HG03432 (cell line): Measurements from ENCODE around the gene DLD.
"Not testable (repeated sequence)": the region's sequence is repeated elsewhere in the genome, so short reads cannot be mapped to it uniquely, and the experiment has no call there.

Experiments
- ATAC-seq: cut with Tn5 transposase; IDR thresholded peaks from one replicate; pipeline ENCODE4 v1.9.1; 2021; ENCODE audit warnings: mild to moderate bottlenecking, moderate library complexity; ENCODE audit not compliant: unreplicated experiment

The DLD gene

DNA sequence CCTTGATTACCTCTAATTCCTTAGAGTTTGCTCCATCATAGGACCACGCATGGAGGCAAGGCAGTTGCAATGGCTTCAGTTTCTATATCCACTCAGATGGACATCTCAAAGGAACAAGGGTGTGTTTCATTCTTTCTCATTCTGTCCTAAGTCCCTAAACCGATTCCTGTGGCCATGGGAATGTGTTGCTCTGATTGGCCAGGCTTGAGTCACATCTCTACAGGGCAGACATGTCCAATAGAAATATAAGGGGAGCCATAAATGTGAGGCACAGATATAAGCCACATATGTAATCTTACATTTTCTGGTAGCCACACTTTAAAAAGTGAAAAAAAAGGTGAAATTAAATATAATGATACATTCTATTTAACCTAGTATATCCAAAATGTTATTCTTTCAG is 16.9 kb upstream of the DLD start:
- ATAC-seq, result no peak

DNA sequence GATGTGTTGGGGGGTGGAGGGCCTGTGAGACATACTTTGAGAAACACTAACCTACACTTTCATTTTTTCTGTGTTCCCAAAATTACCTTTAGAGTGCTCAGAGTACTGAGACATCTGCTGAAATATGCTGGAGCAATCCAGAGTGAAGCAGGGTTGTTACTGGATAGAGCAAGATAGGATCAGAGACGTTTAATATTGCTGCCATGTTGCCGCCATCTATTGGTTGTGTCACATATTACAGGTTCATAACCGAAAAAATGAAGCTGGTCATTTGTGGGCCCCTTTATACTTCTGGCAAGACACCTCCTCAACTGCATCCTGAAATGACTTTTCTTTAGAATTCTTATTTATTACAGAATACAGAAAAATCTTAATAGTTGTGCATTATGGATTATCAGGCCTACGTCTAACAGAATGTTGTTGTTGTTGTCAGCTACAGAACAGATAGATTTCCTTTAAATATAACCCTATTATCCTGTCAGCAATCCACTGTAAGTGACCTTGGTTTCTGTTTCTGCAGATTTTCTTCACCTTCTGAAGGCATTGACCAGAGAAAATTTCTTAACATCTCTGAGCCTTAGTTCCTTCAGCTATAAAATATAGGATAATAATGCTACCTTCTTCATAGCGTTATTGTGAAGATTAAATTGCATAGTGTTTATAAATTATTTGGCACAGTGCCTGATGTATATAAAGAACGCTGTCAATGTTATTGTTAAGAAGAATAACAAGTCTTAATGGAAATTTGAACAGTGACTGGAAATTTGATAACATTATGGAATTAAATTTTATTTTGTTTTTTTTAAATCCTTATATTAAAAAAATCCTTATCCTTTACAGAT is 16.2 kb upstream of the DLD start:
- ATAC-seq, result peak; percentile 80

DNA sequence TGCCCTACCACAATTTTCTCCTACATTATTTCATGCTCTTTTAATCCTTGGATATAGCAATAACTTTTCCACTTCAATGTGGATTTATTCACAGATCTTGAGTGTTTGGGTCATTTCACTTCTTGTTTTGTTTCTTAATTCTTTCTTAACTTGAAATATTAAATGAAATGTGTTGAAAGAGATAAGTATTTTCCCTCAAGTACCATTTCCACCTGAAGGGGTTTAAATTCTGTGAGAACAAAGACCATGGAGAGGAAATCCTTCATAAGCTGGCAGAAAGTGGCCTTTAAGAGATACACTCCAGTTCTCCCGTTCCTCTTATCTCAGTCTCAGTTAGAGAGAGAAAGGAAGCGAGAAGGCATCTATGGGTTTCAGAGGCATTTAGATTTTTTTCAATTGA is 14.1 kb upstream of the DLD start:
- no peak for ATAC-seq

DNA sequence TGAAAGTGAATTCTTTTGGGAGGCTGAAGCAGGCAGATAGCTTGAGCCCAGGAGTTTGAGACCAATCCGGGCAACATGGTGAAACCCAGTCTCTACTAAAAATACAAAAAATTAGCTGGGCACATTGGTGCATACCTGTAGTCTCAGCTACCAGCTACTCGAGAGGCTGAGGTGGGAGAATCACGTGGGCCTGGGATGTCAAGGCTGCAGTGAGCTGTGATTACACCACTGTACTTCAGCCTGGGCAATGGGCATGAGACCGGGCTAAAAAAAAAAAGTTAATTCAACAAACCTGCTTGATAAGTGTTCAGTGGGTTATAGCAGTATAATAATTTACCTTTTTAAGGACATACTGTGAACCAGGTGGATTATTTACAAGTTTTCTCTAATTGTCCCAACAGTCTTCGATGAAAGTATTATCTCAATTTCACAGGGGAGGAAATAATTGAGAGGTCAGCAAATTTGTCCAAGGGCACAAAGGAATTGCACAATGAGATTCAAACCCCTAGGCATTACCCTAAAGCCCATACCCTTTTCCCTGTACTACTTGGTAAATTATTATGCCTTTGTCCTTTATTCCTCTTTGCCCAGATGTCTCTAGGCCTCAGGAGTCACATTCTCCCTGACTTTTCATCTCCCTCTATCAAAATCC is 13.1 kb upstream of the DLD start:
- ATAC-seq, result no peak

DNA sequence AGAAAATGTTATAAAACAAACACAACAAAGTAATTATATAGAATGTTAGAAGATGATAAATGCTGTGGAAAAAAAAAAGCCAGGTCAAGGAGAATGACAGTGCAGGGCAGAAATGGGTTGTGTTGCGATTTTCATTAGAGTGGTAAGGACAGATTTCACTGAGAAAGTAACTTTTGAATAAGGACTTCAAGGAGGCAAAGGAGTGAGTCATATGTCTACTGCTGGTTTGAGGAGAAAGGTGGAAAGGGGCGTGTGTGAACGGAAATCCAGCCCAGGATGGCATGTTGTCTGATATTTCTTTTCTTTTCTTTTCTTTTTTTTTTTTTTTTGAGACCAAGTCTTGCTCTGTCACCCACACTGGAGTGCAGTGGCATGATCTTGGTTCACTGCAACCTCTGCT is 12.3 kb upstream of the DLD start:
- ATAC-seq, result no peak

DNA sequence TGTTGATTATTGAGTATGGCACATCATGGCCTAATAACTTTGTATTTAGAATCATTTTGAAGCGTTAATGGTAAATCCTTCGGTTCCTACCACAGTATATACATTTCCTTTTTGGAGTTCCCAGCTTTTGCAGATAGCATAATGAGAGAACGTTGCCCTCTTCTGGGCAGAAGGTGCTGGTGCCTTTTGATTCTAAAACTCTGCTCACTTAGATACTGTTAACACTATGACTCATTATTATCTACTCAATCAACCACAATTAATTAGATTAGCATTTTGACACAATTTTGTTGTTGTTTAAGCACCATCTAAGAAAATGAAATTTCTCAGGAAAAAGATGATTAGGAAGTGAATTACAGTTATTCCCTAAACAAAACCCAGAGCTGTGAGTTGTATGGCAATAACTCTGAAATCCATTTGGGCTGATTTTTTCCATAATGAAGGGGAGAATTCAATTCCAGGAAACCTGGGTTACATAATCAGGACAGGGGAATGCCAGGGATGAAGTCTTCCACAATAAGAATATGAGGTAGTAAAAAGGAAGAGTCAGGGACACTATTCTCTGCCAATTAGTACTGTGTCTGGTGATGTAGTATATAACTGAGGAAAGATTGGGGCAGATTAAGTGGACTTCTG is 11.5 kb upstream of the DLD start:
- peak; percentile 76 for ATAC-seq

DNA sequence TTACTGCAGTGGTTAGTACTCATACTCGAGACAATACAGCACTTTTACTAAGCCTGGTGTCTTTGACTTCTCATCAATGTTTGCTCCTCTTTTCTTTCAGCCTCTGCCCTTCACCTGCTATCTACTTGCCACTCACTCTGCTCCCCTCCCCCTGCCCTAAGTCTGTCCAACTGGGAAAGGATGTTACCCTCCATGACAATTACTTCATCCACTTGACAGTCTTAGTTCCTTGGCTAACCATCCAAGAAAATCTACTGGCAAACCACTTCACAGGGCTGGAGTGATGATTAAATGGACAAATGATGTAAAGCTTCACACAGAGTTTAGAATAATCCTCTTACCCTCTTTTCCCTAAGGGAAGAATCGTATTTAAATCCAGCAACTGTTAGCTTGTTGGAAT is 8.2 kb upstream of the DLD start:
- no peak for ATAC-seq

DNA sequence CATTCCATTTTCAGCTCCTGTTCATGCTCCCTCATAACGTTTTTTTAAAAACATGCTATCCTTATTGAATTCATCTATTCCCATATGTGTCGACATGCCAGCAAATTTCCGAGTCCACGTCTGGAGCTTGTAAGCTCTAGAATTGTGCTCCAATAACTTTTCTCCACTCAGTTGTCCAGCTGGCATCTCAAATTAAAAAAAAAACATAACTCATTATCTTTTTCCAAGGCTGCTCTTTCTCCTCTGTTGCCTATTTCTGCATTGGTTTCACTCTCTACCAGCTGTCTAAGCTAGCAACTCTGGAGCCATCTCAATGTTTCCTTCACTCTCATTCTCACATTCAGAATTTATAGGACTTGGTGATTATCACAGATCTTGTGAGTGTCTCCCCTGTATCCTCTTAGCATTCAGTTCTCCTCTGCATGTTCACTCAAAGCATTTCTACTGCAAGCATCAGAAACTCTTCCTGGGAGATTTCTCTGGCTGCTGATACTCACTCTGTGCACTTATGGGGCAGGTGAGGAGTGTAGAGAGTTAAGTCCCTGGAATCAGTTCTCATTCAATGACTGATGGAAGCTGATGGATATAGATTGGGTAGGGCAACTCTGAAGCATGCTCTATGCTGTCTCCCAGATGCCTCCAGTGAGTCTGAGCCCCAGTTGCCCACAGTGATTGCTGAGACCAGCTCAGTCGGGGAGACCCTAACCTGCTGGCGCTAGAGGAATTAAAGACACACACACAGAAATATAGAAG is 6.7 kb upstream of the DLD start:
- ATAC-seq, result no peak

DNA sequence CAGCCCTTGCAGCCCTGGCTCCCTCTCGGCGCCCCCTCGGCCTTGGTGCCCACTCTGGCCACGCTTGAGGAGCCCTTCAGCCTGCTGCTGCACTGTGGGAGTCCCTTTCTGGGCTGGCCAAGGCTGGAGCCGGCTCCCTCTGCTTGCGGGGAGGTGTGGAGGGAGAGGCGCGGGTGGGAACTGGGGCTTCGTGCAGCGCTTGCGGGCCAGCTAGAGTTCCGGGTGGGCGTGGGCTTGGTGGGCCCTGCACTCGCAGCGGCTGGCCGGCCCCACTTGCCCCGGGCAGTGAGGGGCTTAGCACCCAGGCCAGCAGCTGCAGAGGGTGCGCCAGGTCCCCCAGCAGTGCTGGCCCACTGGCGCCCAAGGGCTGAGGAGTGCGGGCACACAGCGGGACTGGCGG is 3.2 kb upstream of the DLD start:
- not testable (repeated sequence) for ATAC-seq

DNA sequence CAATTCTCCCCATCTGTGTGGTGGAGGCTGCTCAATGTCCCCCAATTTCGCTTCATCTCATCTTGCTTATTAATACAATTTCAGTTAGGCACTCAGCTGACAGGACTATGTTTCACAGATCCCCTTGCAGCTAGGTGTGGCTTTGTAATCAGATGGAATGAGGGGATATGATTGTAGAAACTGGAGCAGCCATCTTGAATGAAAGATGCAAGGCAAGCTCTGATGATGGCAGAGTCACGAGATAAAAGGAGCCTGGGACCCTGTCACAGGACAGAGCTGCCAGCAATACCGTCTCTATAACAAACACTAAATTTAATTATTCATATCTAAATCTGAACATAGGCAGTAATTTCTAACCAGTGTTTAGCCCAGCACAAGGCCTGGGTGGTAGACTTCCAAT is 991 bp upstream of the DLD start:
- no peak for ATAC-seq

DNA sequence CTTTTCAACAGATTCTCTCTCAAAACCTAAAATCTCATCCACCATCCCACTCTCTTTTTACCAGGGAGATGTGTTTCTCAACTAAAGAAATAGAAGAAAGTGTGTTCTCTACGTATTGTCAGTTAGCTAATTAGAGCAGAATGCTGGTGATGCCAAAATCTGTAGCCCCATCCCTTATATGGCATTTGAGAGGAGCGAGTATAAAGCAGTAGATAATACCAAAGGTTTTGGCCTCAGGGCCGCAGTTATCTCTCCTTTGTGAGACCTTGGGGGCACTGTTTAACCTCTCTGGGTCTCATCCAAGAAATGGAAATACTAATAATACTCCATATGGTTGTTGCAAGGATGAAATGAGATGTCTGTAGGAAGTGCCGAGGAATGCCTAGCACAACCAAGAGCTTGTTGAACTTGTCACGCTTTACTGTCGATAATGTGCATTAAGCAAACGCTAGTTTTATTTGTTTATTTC is 456 bp upstream of the DLD start:
- peak; percentile 3 for ATAC-seq

DNA sequence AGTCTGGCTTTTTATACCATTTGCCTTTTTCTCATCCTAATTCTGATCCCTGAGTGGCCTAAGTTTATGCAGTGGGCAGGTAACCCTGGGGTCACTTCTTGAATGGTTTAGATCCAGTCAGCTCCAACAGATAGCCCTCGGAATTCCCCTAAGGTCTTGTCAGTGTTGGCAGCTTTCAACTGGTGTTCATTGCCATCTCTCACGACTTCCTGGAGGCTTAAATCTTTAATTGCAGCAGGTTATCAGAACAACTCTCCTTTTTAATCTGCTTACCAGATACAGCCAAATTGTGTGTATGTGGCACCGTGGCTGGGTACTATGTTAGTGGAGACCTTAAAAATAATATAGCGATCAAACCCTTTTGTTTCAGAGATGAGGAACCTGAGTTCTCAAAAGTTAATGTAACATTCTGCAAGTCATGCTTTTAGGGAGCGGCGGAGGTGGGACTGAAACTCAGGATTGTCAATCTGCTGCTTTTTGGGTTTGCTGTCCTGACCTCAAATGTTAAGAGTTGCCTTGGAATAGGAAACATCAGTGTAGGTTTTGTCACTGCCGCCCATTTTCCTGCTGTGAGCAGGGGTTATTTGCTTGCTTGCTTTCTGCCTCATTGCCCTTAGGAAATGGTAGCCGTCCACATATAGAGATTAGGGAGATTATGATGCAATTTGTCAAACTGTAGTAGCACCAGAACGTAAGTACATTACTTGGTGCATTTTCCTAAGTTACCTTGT is 818 bp downstream of the DLD start:
- peak; percentile 30 for ATAC-seq

DNA sequence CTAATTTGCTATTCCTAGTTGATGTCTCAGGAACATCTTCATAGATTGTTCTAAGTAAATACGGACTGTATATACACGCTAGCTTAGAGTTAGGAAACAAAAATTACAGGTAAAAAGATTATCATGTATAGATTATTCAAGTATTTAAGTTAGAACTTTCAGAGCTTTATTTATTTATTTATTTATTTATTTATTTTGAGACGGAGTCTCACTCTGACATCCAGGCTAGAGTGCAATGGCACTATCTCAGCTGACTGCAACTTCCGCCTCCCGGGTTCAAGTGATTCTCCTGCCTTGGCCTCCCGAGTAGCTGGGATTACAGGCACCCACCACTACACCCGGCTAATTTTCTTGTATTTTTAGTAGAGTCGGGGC is 1.4 kb downstream of the DLD start:
- ATAC-seq, result not testable (repeated sequence)

DNA sequence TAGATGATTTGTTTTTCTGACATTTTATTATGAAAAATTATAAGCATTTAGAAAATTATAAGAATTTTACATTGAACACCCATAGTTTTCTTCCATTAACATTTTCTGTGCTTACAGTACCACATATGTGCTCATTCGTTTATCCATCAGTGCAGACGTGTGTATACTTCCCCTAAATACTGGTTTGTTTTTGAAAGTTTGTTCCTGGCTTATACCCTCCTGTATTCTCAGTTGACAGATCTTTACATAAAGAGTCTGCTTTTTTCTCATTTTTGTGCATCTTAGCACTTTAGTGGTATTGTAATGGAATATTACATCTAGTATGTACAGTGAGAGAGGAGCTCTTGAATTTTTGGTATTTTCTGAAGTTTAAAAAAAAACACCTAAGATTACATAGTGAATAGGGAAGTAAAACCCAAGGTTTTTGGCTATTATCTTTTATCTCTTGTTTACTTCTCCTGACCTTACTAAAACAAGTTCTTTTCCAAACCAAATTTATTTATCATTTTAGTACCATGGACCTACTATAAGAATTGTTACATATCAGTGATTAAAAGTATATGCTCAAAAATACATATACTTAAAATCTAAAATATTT is 8.1 kb downstream of the DLD start:
- no peak for ATAC-seq

DNA sequence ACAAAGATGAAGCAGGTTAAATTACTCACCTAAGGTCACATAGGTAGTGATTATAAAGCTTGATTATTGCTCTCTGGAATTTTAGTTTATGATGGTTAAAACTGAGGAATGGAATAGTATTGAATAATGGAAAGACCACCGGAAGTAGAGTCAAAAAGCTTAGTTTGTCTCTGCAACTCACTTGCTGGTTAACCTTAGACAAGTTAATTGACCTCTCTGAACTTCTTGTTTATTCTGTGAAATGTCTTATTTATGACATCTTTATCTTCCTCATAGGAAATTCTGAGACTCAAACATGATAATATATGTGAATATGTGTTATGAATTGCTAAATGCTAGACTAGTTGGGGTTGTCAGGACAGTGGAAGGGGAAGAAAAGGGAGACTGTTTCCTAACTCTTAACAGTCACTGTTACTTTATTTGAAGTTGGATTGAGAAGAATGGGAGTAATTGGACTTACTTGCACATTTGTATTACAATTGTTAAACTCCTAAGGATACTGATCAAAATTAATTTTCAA is 9.6 kb downstream of the DLD start:
- no peak for ATAC-seq

DNA sequence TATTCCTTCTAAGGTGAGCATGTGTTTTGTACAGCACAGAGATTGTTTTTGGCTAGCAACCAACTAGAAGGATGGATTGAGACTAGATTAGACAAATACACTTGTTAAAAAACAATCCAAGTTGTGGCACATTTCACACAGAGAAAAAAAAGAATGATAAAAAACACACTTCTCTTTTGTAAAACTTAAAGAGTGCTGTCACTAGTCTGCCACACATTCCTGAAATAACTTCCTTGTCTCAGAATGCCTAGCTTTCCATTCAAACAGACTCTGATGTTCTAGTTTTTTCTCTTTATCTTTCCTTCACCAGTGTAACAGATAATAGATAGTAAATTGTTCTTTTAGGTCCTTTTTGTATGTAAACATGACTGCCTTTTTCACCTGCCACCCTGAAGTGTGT is 11.4 kb downstream of the DLD start:
- ATAC-seq, result no peak

DNA sequence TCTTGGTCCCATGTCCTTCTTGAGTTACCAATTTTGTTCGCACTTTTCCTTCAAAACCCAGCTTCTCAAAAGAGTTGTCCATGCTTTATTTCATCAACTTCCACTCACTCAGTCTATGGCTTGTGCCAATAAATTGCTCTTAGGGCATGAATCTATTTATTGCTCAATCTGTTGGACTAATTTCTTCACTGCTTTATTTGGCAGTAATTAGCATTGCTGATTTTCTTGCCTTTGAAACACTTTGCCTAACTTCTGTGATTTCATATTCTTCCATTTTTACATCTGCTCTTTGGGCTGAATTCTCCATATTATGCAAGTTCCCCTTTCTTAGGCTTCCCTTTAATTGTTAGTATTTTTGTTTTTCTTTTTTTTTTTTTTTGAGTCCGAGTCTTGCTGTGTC is 16.8 kb downstream of the DLD start:
- ATAC-seq, result no peak

DNA sequence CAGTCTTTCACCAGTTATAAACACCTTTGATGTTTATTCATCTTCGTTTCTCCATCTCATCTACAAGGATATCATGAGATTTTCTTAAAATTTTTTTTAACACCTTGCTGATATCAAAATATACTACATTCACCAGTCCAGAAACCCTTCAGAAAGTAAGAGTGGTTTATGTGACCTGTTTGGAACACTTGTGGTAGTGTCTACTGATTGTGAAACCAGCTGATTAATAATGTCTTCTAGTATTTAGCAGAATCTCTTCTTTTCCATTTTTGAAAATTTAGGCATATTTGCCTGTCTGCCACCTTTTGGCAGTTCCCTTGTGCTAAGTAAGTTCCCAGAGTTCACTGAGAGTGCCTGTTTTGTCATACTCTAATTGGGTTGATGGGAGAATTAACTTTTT is 18.5 kb downstream of the DLD start:
- ATAC-seq, result no peak

DNA sequence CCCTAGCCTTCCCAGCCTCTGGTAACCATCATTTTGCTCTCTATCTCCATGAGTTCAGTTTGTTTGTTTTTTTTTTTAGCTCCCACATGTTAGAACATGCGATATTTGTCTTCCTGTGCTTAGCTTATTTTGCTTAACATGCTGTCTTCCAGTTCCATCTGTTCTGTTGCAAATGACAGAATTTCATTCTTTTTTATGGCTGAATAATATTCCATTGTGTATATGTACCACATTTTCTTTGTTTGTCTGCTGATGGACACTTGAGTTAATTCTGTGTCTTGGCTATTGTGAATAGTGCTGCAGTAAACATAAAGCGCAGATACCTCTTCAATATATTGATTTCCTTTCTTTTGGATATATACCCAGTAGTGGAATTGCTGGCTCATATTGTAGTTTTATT is 21.0 kb downstream of the DLD start:
- no peak for ATAC-seq

DNA sequence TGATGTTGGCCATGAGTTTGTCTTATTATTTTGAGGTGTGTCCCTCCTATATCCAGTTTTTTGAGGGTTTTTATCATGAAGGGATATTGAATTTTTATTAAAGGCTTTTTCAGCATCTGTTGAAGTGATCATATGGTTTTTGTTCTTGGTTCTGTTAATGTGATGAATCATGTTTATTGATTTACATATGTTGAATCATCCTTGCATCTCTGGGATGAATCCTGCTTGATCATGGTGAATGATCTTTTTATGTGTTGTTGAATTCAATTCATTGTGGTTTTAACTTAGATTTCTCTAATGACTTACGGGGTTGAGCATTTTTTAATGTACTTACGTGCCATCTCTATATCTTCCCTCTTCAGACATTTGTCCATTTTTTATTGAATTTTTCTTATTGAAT is 22.9 kb downstream of the DLD start:
- no peak for ATAC-seq
